Measurements from ENCODE around the gene WNT3A. TPM values are rescaled to one million over a fixed set of nuclear protein-coding genes. Genes with fewer than 3 reads are reported as not detected.
A peak's percentile ranks its signal among the peaks of the same experiment; 100 is the strongest.
"Not testable (repeated sequence)": the region's sequence is repeated elsewhere in the genome, so short reads cannot be mapped to it uniquely, and the experiment has no call there.

WNT3A gene
- total RNA-seq, 1 experiment from 2014 or later, result not detected

DNA sequence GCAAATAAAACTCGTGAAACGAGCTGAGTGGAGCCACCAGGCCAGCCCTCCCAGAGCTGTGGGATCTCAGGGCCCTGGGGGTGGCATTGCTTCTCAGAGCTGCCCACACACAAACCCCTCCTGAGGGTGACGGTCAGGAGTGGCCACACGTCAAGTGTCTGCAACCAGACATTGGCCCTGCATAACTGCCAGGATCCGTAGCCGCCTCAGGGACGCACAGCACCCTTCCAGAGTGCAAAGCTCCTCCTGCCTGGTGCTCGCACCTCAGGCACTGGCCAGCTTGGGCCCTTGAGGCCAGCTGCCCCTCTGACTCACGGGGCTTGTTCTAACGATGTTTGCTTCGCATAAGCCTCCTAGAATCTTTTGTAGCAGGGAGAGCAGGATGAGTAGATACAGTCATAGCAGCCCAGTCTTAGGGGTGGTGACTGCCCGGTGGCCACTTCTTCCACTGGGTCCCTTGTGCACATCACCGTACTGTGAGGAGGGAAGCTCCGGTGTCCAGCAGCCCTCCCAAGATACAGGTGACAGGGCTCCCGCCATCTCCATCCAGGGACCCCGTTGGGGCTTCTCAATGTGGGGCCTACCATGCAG, 5.0 kb downstream of the WNT3A start:
- DNase-seq (ENCODE audit: low spot score), result no peak

DNA sequence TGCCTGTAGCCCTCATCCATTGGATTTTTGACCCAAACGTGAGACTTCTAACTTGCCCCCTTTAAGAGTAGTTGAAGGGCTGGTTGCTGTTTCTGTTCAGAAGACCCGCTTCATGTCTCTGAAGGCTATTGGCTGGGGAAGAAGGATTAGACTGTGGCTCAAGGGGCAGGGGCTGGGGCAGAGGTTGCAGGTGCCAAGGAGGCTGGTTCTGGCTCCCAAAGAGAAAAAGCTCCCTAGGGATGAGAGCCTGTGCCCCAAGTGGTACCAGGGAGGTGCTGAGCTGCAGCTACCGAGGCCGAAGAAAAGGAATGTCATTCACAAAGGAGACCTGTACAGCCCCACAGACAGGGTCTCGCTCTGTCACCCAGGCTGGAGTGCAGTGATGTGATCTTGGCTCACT, 5.8 kb downstream of the WNT3A start:
- no peak for DNase-seq (ENCODE audit: low spot score)

DNA sequence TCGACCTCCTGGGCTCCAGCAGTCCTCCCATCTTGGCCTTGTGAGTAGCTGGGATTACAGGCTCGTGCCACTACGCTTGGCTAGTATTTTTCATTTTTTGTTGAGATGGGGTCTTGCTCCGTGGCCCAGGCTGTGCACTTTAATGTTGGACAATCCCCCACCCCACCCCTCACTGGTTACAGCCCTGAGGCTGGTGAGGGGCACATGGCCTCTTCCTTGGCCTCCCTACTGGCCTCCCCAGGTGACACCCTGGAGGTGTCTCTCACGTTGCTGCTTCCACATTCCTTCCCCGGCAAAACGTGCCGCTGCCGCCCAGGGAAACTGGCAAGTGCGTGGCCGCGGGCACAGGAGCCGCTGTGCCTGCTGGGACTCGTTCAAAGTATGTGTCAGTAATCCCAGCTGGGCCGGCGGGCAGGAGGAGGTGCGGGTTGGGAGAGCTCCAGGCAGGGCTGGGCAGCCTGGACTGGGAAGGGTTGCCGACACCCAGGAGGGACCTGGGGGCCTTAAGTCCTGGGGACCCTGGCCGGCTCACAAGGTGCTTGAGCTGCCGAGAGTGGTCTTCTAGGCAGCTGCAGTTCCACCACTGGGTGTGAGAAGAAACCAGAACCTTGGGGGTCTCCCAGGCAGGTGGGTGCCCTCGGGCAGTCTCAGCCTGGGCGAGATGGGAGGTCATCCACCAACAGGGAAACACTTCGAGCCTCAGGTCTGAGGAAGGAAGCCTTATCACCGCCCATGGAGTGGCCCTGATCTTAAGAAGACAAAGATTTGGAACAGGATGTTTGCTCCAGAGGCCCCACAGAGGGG, 6.5 kb downstream of the WNT3A start:
- DNase-seq (ENCODE audit: low spot score), result no peak

DNA sequence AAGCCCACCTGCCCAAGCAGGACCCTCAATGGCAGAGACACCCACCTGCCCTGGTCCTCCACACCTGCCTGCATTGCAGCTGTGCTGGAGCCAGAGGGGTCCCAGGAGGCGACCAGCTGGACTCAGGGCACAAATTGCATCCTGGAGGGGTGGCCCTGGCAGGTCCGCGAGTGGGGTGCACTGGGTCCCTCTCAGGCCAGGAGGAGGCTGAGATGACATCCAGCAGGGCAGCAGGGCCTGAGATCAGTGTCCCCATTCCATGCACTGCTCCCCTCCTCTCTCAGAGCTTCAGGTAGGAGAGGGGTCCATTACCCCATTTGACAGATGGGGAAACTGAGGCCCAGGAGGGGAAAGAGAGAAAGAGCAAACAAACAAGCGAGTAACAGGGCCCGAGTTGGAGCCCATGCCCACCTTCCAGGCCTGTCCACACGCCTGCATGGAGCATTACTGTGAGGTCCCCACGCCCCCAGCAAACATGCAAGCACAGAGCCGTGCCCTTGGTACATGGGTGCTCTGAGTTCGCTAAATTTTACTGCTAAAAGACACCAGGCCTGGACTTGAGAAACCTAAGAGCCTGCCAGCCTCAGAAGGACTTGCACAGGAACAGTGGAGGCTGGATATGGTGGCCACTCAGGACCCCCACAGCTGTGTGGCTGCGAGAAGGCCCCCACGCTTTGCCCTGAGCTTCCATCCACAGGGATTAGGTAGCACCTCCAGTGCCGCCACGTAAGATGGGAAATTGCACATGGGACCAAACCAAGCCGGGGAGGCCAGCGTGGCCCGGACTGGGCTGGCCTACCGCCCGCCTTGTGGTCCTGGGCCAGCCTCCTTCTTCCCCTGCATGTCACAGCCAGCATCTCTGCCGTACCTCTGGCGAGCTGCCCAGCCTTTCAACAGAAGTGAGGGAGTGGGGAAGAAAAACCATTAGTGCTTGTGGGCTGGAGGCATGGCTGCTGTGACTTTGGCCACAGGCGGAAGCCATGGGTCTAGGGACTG, 7.4 kb downstream of the WNT3A start:
- peak; percentile 75 for DNase-seq (ENCODE audit: low spot score)

- DNase-seq (ENCODE audit: low spot score), result peak; percentile 31
Measured at GRCh38 chr1:228015276-228016180, 8.7 kb downstream of the WNT3A start.

GRCh38 chr1:228016181-228016510, 9.3 kb downstream of the WNT3A start:
- no peak for DNase-seq (ENCODE audit: low spot score)

- no peak for DNase-seq (ENCODE audit: low spot score)
Measured at GRCh38 chr1:228016653-228017355, 10.0 kb downstream of the WNT3A start.

DNA sequence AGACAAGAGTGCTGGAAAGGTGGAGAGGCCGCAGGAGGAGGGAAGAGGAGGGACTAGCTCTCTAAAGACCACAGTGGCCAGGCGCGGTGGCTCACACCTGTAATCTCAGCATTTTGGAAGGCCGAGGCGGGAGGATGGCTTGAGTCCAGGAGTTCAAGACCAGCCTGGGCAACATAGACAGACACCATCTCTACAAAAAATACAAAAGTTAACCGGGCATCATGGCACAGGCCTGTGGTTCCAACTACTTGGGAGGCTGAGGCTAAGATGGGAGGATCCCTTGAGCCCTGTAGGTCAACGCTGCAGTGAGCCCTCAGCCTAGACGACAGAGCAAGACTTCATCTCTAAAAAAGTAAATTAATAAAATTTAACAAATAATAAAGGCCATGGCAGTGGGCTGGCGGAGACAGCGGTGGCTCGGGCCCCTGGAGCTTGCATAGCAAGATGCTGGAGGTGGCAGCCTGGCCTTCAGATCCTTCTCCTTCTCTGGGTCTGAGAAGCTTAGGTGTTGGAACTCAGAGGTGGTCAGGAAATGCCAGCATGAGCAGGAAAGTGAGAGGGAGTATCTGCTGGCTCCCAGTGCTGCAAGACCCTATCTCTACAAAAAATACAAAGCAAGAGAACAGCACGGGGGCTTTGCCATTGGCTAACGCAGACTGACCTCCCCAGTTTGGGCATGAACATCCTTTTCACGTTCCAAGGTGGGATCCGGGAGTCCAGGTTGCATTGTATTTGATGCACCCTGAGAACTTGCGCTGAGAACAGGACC, 10.7 kb downstream of the WNT3A start:
- no peak for DNase-seq (ENCODE audit: low spot score)

DNA sequence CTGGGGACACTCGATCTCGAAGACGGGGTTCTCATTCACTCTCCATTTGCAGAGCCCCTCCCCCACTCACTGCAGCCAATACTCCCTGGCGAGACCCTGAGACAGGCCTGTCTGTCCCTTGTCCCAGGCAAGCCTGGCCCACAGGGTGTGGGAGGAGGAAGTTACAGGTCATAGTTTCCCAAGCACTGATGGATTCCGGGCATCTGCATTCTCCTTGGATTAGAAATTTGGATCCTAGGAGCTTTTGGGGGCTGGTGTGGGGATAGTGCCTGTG, 11.3 kb downstream of the WNT3A start:
- DNase-seq (ENCODE audit: low spot score), result no peak

- DNase-seq (ENCODE audit: low spot score), result no peak
Measured at GRCh38 chr1:228018961-228019721, 12.3 kb downstream of the WNT3A start.

DNA sequence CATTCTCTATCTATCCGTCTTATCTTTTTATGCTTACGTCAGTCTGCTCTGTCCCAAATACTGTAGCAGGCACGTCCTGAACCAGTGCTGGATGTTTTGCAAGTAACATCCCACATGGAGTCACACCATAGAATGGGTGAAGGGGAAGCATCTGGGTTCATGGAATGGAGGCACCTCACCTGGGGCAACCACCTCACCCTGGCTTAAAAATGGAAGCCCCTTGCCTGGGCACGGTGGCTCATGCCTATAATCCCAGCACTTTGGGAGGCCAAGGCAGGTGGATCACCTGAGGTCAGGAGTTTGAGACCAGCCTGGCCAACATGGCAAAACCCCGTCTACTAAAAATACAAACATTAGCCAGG, 12.9 kb downstream of the WNT3A start:
- DNase-seq (ENCODE audit: low spot score), result not testable (repeated sequence)

GRCh38 chr1:228020686-228021354, 14.0 kb downstream of the WNT3A start:
- DNase-seq (ENCODE audit: low spot score), result no peak

- DNase-seq (ENCODE audit: low spot score), result no peak
Measured at GRCh38 chr1:228021355-228022030, 14.7 kb downstream of the WNT3A start.

DNA sequence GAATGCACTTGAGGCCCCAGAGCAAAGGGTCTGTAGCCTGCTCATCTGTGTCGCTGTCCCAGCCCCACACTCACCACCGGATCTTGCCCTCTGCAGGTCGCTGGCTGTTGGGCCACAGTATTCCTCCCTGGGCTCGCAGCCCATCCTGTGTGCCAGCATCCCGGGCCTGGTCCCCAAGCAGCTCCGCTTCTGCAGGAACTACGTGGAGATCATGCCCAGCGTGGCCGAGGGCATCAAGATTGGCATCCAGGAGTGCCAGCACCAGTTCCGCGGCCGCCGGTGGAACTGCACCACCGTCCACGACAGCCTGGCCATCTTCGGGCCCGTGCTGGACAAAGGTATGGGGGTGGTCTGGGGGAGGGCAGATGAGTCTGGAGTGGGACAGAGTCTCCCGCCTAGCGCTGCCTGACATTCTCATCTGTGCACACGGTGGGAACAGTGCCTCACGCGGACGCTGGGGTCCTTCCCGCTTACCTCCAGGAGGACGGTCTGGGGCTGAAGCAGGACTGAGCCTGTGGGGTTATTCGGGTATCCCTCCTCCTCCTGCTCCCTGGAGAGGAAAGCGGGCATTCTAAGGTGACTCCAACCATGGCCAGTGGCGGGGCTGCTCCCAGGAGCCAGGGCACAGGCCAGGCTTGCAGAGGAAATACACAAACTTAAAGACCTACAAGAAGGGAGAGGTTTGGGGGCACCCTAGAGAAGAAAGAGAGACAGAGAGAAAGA, 15.9 kb downstream of the WNT3A start:
- no peak for DNase-seq (ENCODE audit: low spot score)

DNA sequence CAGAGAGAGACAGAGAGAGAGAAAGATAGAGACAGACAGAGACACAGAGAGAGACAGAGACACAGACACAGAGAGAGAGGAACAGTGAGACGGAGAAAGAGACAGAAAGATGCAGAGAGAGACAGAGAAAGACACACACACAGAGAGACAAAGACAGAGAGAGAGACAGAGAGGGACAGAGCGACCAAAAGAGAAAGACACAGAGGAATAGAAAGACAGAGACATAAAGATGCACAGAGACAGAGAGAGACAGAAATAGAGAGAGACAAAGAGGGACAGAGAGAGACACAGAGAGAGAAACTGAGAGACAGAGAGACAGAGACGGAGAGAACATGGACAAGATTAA, 16.5 kb downstream of the WNT3A start:
- no peak for DNase-seq (ENCODE audit: low spot score)

GRCh38 chr1:228029281-228029680, 22.5 kb downstream of the WNT3A start:
- no peak for DNase-seq (ENCODE audit: low spot score)

- DNase-seq (ENCODE audit: low spot score), result no peak
Measured at GRCh38 chr1:228030451-228031201, 23.8 kb downstream of the WNT3A start.
